Amniotic stem cell (primary cell): ENCODE data around the gene SMG9.
A peak's percentile ranks its signal among the peaks of the same experiment; 100 is the strongest.

Source experiments
- DNase-seq: peaks from one replicate; lab custom pipeline; 2025; lab: John Stamatoyannopoulos, UW

SMG9 gene

GRCh38 chr19:43724896-43725295 lies 29.9 kb downstream of the SMG9 start:
- DNase-seq, result no peak

GRCh38 chr19:43723588-43723987 lies 31.2 kb downstream of the SMG9 start:
- no peak for DNase-seq

DNA sequence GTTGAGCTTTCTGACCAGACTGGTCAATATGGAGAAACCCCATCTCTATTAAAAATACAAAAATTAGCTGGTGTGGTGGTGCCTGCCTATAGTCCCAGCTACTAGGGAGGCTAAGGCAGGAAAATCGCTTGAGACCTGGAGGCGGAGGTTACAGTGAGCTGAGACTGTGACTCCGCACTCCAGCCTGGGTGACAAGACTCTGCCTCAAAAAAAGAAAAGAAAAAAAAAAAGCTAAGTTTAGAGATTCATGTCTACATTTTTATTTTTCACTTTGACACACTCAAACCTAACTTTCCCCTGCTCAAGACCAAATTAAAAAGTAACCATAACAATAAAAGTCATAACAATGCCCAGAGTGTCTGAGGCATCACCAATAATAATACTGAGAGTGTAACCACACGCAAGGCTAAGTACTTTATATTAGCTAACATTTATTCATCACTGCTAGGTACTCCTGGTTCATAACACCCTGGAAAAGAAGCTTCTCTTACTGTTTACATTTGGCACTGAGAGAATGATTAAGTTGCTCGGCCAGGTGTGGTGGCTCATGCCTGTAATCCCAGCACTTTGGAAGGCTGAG lies 33.2 kb downstream of the SMG9 start:
- DNase-seq, result no peak

DNA sequence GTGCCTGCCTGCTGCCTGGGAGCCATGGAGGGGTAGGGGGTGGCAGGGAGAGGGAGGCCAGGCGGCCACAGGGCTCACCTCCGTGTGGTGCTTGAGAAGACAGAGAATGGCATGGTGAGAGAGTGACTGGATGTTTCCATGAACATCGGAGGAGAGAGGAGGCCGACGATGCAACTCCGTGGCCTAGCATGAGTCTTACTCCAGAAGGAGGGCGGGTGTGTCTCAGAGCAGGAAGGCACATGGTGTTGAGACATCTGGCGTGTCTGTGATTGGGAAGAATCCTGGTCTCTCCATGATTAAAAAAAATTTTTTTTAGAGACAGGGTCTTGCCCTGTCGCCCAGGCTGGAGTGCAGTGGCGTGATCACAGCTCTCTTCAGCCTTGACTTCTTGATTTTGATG lies 33.8 kb downstream of the SMG9 start:
- no peak for DNase-seq

DNA sequence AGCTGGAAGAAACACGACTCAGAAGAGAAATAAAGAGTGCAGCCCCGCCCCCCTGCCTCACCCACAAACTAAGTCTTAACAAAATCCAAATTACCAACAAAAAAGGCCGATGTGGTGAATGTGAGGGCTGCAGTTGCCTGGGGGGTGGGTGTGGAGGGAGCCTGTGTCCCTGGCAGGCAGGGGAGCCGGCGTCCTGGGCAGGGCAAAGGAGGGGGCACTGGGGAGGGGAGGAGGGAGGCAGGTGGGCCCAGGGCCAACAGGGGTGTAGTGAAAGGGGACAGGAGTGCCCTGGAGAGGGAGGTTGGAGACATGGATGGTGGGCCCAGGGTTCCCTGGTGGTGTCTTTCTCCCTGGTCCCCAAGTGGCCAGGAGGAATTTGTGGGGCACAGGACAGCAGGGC lies 34.8 kb downstream of the SMG9 start:
- DNase-seq, result no peak

DNA sequence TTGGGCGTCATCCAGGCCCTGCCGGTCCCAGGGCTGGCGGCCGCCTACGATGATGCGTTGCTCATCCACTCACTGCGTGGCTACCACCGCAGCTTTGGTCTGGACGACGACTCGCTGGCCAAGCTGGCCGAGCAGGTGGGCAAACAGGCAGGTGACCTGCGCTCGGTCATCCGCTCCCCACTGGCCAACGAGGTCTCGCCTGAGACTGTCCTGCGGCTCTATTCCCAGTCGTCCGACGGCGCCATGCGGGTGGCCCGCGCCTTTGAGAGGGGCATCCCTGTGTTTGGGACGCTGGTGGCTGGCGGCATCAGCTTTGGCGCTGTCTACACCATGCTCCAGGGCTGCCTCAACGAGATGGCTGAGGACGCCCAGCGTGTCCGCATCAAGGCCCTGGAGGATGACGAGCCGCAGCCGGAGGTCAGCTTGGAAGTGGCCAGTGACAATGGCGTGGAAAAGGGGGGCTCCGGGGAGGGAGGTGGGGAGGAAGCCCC lies 35.3 kb downstream of the SMG9 start:
- no peak for DNase-seq

GRCh38 chr19:43718627-43719377 lies 36.0 kb downstream of the SMG9 start:
- DNase-seq, result no peak

GRCh38 chr19:43715776-43716175 lies 39.0 kb downstream of the SMG9 start, which contains the start of gene IRGC:
Gene IRGC, plus strand, starts transcription at chr19:43716076. Its CDS starts 2,483 bp downstream, at chr19:43718559.
- DNase-seq, result no peak

- no peak for DNase-seq
Observed at GRCh38 chr19:43713208-43713607, 41.6 kb downstream of the SMG9 start.

- DNase-seq, result no peak
Observed at GRCh38 chr19:43711751-43712355, 42.9 kb downstream of the SMG9 start.

- DNase-seq, result no peak
Observed at GRCh38 chr19:43708716-43709115, 46.0 kb downstream of the SMG9 start.

GRCh38 chr19:43707158-43707712 lies 47.5 kb downstream of the SMG9 start:
- no peak for DNase-seq

- no peak for DNase-seq
Observed at GRCh38 chr19:43705729-43706128, 49.0 kb downstream of the SMG9 start.

DNA sequence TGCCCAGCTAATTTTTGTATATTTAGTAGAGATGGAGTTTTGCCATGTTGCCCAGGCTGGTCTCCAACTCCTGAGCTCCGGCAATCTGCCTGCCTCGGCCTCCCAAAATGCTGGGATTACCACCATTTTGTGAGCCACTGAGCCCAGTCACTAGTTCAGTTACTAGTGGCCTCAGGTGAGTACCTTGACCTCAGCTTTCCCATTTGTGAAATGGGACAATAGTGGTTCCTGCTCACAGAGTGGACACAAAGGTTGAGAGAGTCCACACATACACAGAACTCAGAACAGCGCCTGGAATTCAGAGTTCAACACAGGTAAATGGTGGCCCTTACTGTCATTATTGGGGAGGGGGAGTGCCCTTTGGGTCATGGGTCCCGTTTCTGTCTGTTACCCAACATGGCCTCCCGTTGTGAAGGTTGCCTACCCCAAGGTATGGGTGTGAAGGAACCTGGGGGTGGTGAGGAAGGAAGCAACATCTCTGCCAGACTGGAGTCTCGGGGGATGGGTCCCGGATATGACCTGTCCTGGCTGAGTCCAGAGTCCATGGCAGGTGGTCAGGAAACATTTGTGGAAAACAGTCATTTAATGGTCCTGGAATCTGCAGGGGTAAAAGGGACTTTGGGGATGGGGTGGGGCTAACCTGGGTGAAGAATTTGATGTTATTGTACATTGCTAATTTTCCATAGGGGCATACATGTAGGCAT lies 50.6 kb downstream of the SMG9 start:
- DNase-seq, result no peak

DNA sequence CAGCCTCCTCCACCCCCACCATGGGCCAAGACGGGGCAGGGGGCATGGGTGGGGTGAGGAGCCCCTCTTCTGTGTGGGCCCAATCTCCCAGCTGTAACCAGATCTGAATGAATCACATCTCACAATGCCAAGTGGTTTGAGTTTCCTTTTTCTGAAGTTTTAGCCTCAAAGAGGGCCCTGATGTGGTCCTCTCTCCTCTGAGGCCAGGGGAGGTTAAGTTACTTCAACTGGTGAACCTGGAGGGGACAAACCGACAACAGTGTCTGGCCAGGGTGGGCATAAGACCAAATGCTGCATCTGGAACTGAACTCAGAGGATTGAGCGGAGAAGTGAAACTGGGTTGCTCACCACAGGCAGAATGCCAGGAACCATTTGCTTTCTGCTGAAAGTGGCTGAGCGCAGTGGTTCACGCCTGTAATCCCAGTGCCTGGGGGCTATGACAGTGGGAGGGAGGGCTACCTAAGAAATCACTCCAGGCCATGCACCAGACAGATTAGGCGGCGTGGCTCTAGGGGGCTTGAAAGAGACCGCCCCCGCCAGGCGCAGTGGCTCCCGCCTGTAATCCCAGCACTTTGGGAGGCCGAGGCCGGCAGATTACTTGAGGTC lies 54.3 kb downstream of the SMG9 start:
- DNase-seq, result peak; percentile 49

DNA sequence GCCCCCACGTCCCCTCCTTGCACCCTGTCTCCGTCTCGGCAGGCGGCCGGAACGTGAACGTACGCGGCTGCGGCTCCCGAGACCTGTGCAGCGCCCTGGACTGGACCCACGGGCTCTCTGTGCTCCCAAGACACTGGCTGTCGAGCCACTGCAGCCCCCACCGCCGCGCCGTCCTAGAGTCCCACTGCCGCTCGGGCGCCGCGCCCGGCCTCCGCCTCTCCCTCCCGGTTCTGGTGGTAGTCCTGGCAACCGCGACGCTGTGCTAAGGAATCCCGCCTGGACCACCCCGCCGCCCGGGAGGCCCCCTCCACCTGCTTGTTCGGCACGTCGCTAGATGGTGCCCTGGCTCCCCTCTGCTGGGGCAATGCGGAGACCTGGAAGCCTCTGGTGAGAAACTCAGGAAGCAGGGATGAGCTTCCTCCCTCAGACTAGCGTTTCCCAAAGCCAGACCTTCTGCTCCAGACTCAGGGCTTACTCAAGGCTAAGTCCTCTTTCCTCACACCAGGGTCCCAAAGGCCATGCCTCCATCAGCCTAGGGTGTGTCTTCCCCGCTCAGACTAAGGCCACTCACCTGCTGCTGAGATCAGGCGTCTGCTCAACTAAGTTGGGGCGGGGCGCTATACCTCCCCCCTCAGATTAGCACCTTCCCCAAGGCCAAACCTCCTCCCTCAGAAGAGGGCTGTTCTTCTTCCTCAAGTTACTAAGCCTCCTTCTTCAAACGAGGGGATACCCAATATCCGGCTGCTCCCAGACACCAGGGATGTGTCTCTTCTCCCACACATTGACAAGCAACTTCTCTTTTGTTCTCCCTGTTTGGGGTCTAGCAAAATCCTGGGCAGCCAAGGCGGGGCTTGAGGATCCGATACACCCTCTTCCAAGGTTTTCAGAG lies 55.0 kb downstream of the SMG9 start:
- DNase-seq, result no peak

- no peak for DNase-seq
Observed at GRCh38 chr19:43697295-43697694, 57.5 kb downstream of the SMG9 start.

DNA sequence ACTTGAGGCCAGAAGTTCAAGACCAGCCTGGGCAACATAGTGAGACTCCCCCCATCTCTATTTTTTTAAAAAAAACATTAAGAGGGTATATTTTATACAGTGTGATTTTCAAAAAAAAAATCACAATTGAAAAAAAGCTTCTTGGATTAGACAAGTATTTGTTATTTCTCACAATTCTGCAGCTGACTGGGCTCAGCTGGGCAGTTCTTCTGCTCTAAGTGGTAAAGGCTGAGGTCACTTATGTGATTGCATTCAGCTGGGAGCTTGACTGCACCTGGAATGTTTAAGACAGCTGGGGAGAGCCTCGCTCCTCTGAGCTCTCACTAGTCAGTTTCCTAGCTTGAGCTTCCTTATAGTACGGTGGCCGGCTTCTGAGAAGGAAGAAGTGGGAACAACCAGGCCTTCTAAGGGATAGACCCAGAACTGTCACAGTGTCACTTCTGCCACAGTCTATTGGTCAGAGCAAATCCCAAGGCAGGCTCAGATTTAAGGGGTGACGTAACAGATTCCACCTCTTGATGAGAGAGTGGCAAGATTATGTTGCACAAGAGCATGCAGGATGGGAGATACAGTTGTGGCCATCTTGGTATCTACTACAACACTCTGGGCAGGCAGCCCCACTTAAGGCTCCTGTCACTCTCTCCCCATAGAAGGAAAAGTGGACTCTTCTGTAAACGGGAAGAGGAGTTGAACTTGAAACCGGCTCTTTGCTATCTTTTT lies 58.6 kb downstream of the SMG9 start:
- no peak for DNase-seq

DNA sequence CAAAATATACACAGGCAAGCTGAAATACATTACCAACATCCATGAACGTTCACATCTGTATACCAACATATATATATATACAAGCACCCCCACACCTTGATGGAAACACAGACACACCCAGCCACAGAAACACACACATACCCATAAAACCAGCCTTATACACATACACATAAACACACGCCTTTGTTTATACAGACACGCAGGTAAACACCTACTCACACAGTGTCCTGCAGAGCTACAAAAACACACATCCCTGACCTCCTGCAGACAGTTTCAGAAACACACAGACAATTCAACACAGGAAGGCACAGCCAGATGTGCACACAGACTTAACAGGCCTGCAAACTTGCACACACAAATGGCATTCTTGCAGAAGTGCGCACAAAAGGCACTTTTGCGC lies 60.2 kb downstream of the SMG9 start:
- no peak for DNase-seq

DNA sequence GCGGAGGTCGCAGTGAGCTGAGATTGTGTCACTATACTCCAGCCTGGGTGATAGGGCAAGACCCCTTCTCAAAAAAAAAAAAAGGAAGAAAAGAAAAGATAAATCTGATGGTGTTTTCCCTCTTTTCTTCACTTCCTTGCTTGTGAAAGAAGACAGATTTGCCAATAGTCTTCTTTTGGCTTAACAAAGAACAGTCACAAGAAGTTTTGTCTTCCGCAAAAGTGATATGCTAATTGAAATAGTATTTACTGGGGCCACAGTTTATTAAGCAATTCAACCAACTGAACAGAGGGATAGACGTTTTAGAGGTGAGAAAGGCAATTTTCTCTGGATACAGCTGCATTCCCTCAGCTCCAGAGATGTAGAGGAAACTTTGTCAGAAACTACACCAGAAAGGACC lies 61.9 kb downstream of the SMG9 start:
- DNase-seq, result no peak
